HG02943 (cell line): ENCODE measurements around the gene VWF.
"Not testable (repeated sequence)": the region's sequence is repeated elsewhere in the genome, so short reads cannot be mapped to it uniquely, and the experiment has no call there.

Source experiments
- ATAC-seq: cut with Tn5 transposase; IDR thresholded peaks from one replicate; pipeline ENCODE4 v1.9.1; 2021; ENCODE audit warnings: mild to moderate bottlenecking, low read depth, moderate library complexity; ENCODE audit not compliant: unreplicated experiment

Gene VWF

GRCh38 chr12:6110006-6110405 is 14.5 kb downstream of the VWF start:
- ATAC-seq = no peak

- no peak for ATAC-seq
Measured at GRCh38 chr12:6106218-6106617, 18.3 kb downstream of the VWF start.

GRCh38 chr12:6104842-6105241 is 19.6 kb downstream of the VWF start:
- ATAC-seq = no peak

- no peak for ATAC-seq
Measured at GRCh38 chr12:6104027-6104426, 20.4 kb downstream of the VWF start.

- not testable (repeated sequence) for ATAC-seq
Measured at GRCh38 chr12:6102021-6102420, 22.4 kb downstream of the VWF start.

GRCh38 chr12:6099316-6099715 is 25.2 kb downstream of the VWF start:
- ATAC-seq = no peak

GRCh38 chr12:6097411-6097810 is 27.1 kb downstream of the VWF start:
- no peak for ATAC-seq

GRCh38 chr12:6096527-6096926 is 27.9 kb downstream of the VWF start:
- ATAC-seq = no peak

- no peak for ATAC-seq
Measured at GRCh38 chr12:6095269-6095668, 29.2 kb downstream of the VWF start.

GRCh38 chr12:6093764-6094163 is 30.7 kb downstream of the VWF start:
- no peak for ATAC-seq

- no peak for ATAC-seq
Measured at GRCh38 chr12:6092784-6093722, 31.4 kb downstream of the VWF start.

- no peak for ATAC-seq
Measured at GRCh38 chr12:6091786-6092566, 32.5 kb downstream of the VWF start.

GRCh38 chr12:6090803-6091202 is 33.7 kb downstream of the VWF start:
- no peak for ATAC-seq

- ATAC-seq = no peak
Measured at GRCh38 chr12:6088921-6089747, 35.3 kb downstream of the VWF start.

- no peak for ATAC-seq
Measured at GRCh38 chr12:6086316-6086715, 38.2 kb downstream of the VWF start.

- no peak for ATAC-seq
Measured at GRCh38 chr12:6085841-6086240, 38.6 kb downstream of the VWF start.

GRCh38 chr12:6084969-6085450 is 39.5 kb downstream of the VWF start:
- no peak for ATAC-seq

- no peak for ATAC-seq
Measured at GRCh38 chr12:6084261-6084968, 40.1 kb downstream of the VWF start.

GRCh38 chr12:6083601-6084000 is 40.9 kb downstream of the VWF start:
- no peak for ATAC-seq

GRCh38 chr12:6082613-6083012 is 41.9 kb downstream of the VWF start:
- ATAC-seq = no peak
